Liver (tissue), 9 donors: ENCODE results near the gene TRIM17. TPM values are rescaled to one million over a fixed set of nuclear protein-coding genes. Genes with fewer than 3 reads are reported as not detected.

Experiments
- DNase-seq: peaks from one replicate; pipeline ENCODE4 v3.0.0-alpha.2; 2017; ENCODE audit warnings: low spot score
- H3K27ac ChIP-seq, 2 donors: one replicate each; pipeline ENCODE4 v1.7.0; 2013; ENCODE audit warnings: inconsistent platforms in 2 of 2, low read length in 2 of 2, control low read depth in 1 of 2, low read depth in 1 of 2, mild to moderate bottlenecking in 1 of 2
- H3K27me3 ChIP-seq, 4 donors: one replicate each; pipeline versions ENCODE4 v1.6.1 to v1.7.0; 2013; ENCODE audit warnings: low read length in 3 of 4, inconsistent platforms in 1 of 4, mild to moderate bottlenecking in 1 of 4, moderate library complexity in 1 of 4; ENCODE audit not compliant: control insufficient read depth in 4 of 4, insufficient read depth in 4 of 4
- H3K36me3 ChIP-seq, 4 donors: one replicate each; pipeline versions ENCODE4 v1.6.1 to v1.7.0; 2013; ENCODE audit warnings: low read length in 3 of 4, mild to moderate bottlenecking in 3 of 4, low read depth in 1 of 4, moderate library complexity in 1 of 4; ENCODE audit not compliant: control insufficient read depth in 4 of 4, insufficient read depth in 3 of 4
- H3K4me1 ChIP-seq, 4 donors: one replicate each; pipeline versions ENCODE4 v1.6.1 to v1.7.0; 2013; ENCODE audit warnings: low read length in 3 of 4, mild to moderate bottlenecking in 3 of 4, moderate library complexity in 1 of 4; ENCODE audit not compliant: control insufficient read depth in 4 of 4, insufficient read depth in 4 of 4
- H3K4me3 ChIP-seq, 3 donors: one replicate each; pipeline versions ENCODE4 v1.6.1 to v1.7.0; 2013; ENCODE audit warnings: low read length in 3 of 3, control low read depth in 1 of 3, low read depth in 1 of 3, mild to moderate bottlenecking in 1 of 3
- H3K9ac ChIP-seq, 2 donors: one replicate each; pipeline ENCODE4 v1.7.0; 2013; ENCODE audit warnings: low read length in 2 of 2, mild to moderate bottlenecking in 2 of 2, moderate library complexity in 2 of 2, control low read depth in 1 of 2, low read depth in 1 of 2
- H3K9me3 ChIP-seq, 4 donors: one replicate each; pipeline versions ENCODE4 v1.6.1 to v1.7.0; 2013; ENCODE audit warnings: low read length in 3 of 4; ENCODE audit not compliant: control insufficient read depth in 4 of 4
- ATF3 ChIP-seq: IDR thresholded peaks from 2 replicates; pipeline ENCODE4 v1.6.1; 2016; ENCODE audit warnings: antibody characterized with exemption
- CTCF ChIP-seq: fragments of 150-350 bp; IDR thresholded peaks from 2 replicates; pipeline ENCODE4 v1.5.1; 2017; ENCODE audit warnings: improper control_type of control experiment, low read depth, low read length; ENCODE audit not compliant: missing input control
- EGR1 ChIP-seq, 2 donors: IDR thresholded peaks; 2 replicates each; pipeline ENCODE4 v1.6.1; 2016 to 2018; ENCODE audit warnings: antibody characterized with exemption in 2 of 2, low read depth in 2 of 2
- FOXA1 ChIP-seq: IDR thresholded peaks from 2 replicates; pipeline ENCODE4 v1.6.1; 2016; ENCODE audit warnings: antibody characterized with exemption
- FOXA2 ChIP-seq: IDR thresholded peaks from 2 replicates; pipeline ENCODE4 v1.6.1; 2016; ENCODE audit warnings: antibody characterized with exemption
- GABPA ChIP-seq, 2 donors: IDR thresholded peaks in 1 of 2; conservative IDR thresholded peaks in 1 of 2; 2 replicates each; pipeline ENCODE4 v1.6.1; 2016; ENCODE audit warnings: antibody characterized with exemption in 2 of 2, mild to moderate bottlenecking in 1 of 2, moderate library complexity in 1 of 2
- HNF4A ChIP-seq, 2 donors: conservative IDR thresholded peaks; 2 replicates each; pipeline ENCODE4 v1.6.1; 2016; ENCODE audit warnings: antibody characterized with exemption in 2 of 2, mild to moderate bottlenecking in 2 of 2
- JUND ChIP-seq, 2 donors: IDR thresholded peaks; 2 replicates each; pipeline ENCODE4 v1.6.1; 2016; ENCODE audit warnings: antibody characterized with exemption in 2 of 2
- MAX ChIP-seq: IDR thresholded peaks from 2 replicates; pipeline ENCODE4 v1.6.1; 2016; ENCODE audit warnings: antibody characterized with exemption
- NR2F2 ChIP-seq: IDR thresholded peaks from 2 replicates; pipeline ENCODE4 v1.6.1; 2016; ENCODE audit warnings: antibody characterized with exemption
- RAD21 ChIP-seq, 2 donors: IDR thresholded peaks; 2 replicates each; pipeline ENCODE4 v1.6.1; 2016; ENCODE audit warnings: antibody characterized with exemption in 2 of 2, mild to moderate bottlenecking in 2 of 2
- REST ChIP-seq: IDR thresholded peaks from 2 replicates; pipeline ENCODE4 v1.6.1; 2016; ENCODE audit warnings: antibody characterized with exemption, mild to moderate bottlenecking
- RXRA ChIP-seq, 2 donors: IDR thresholded peaks; 2 replicates each; pipeline ENCODE4 v1.6.1; 2017 to 2018; ENCODE audit warnings: antibody characterized with exemption in 2 of 2, mild to moderate bottlenecking in 1 of 2
- SP1 ChIP-seq: IDR thresholded peaks from 2 replicates; pipeline ENCODE4 v1.6.1; 2018; ENCODE audit warnings: antibody characterized with exemption, mild to moderate bottlenecking
- TAF1 ChIP-seq: conservative IDR thresholded peaks from 2 replicates; pipeline ENCODE4 v1.6.1; 2016; ENCODE audit warnings: antibody characterized with exemption, mild to moderate bottlenecking
- YY1 ChIP-seq: IDR thresholded peaks from 2 replicates; pipeline ENCODE4 v1.6.1; 2016; ENCODE audit warnings: antibody characterized with exemption, mild to moderate bottlenecking
- ZBTB33 ChIP-seq: IDR thresholded peaks from 2 replicates; pipeline ENCODE4 v1.6.1; 2016; ENCODE audit warnings: antibody characterized with exemption
- WGBS: extraction: QIAGEN DNeasy Blood & Tissue Kit; methylation state at CpG from one replicate; pipeline ENCODE4 v1.1.7; 2013; 5-methylcytosine and 5-hydroxymethylcytosine counted together
- polyA plus RNA-seq, 2 donors: library from polyadenylated mRNA; stranded (reverse) in 1 of 2; unstranded in 1 of 2; fragments of 200-250 nt in 1 of 2; fragments of >200 nt in 1 of 2; fragmentation: Nextera tagmentation in 1 of 2; extraction: Ambion mirVana in 1 of 2; gene quantifications; one replicate each; pipeline versions ENCODE4 v1.2.1 to v1.2.3, GENCODE V29; 2013 to 2015
- total RNA-seq, 2 donors: library from RNA; depleted of rRNA; stranded (reverse); fragments of >200 nt; gene quantifications; one replicate each; pipeline ENCODE4 v1.2.3, GENCODE V29; 2014
- donor health status: healthy.
- donor health status: healthy.
- donor health status: healthy.
- donor health status: healthy.
- donor health status: healthy.

TRIM17 gene
- total and polyA plus RNA-seq, 4 donors = 0.08 to 0.49 TPM; not detected in 2

- Histone ChIP-seq H3K36me3 (no peaks in the 10 kb centered on the region), H3K9me3 (no peaks in the 10 kb centered on the region), H3K4me3 (no peak overlapping the region), H3K27ac (no peak overlapping the region), H3K4me1 (peaks cover 0 to 4% (median 1%) of the 10 kb centered on the region in 4 donors), H3K27me3 (peaks cover 0 to 12% (median 3%) of the 10 kb centered on the region in 4 donors), H3K9ac (no peak overlapping the region)
- TF ChIP-seq JUND (IDR thresholded peaks at IDR 0.05) (no peak), FOXA2 (no peak), RAD21 (IDR thresholded peaks at IDR 0.05) (no peak)
- DNase-seq = no peak
- 88% methylated on average over 25 of the region's 25 CpGs for WGBS
Observed at GRCh38 chr1:228414511-228415211, 2.0 kb downstream of the TRIM17 start.

- H3K4me1 ChIP-seq = peaks cover 0 to 4% (median 1%) of the 10 kb centered on the region in 4 donors
- DNase-seq = no peak
- no peak for TF ChIP-seq CTCF
- no peak for TF ChIP-seq RAD21 (IDR thresholded peaks at IDR 0.05)
- no peak for TF ChIP-seq FOXA2
- TF ChIP-seq HNF4A (conservative IDR thresholded peaks at IDR 0.05) = no peak
- TF ChIP-seq FOXA1 = no peak
- no peak for TF ChIP-seq TAF1
- TF ChIP-seq YY1 = no peak
- TF ChIP-seq ZBTB33 = no peak
- TF ChIP-seq JUND (IDR thresholded peaks at IDR 0.05) = no peak
- no peak for TF ChIP-seq REST
- no peak for TF ChIP-seq SP1
- no peak for TF ChIP-seq ATF3
- no peak for TF ChIP-seq EGR1 (IDR thresholded peaks at IDR 0.05; ENCODE audit: low read depth in 2 of 2)
- no peak for TF ChIP-seq MAX
- no peak for TF ChIP-seq RXRA (IDR thresholded peaks at IDR 0.05)
- TF ChIP-seq NR2F2 = no peak
- no peak for TF ChIP-seq GABPA (IDR thresholded peaks at IDR 0.05 in 1 of 2, conservative IDR thresholded peaks at IDR 0.05 in 1 of 2)
- H3K27me3 ChIP-seq = peaks cover 0 to 12% (median 3%) of the 10 kb centered on the region in 4 donors
- no peaks in the 10 kb centered on the region for H3K36me3 ChIP-seq
- WGBS = 92% methylated on average over 10 of the region's 10 CpGs
- H3K9me3 ChIP-seq = no peaks in the 10 kb centered on the region
- H3K27ac ChIP-seq = no peak overlapping the region
- no peak overlapping the region for H3K9ac ChIP-seq
- H3K4me3 ChIP-seq = no peak overlapping the region
Observed at GRCh38 chr1:228413241-228414010, 3.2 kb downstream of the TRIM17 start.
